GM12874 (cell line): Measurements from ENCODE around the gene GABBR2.

Experiments used
- CTCF ChIP-seq: IDR thresholded peaks from 2 replicates; pipeline ENCODE4 v1.5.1; 2011; ENCODE audit warnings: low read depth, mild to moderate bottlenecking, control low read depth, low read length, moderate library complexity; ENCODE audit not compliant: insufficient read depth

GABBR2 gene

DNA sequence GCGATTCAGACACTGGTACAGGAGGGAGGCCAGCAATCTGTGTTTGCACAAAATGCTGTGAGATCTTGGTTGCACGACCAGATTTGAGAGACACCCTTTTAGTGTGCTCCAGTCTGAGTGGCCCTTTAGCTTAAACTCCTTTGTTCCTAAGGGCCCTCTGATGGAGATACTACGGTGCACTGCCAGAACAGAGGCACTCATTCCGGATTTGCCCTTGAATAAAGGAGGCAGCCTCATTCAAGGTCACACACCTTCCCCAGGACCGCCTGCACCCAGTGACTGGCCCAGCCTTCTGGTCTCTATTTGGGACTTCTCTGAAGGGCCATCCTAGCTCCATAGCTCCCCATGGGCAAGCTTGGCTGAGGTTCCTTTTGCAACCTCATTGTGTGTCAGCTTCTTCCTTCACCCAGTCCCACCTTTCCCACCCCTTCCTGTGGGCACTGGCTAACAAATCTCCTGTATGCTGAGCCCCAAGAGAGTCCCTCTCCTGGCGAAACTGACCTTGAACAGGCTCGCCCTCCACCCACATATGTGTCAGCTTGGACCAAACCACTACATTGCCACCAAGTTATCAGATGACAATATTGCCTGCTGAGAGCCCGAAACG is 191.7 kb downstream of the GABBR2 start:
- no peak for TF ChIP-seq CTCF

- TF ChIP-seq CTCF, result no peak
Measured at GRCh38 chr9:98516205-98516896, 192.4 kb downstream of the GABBR2 start.

GRCh38 chr9:98515506-98516204 is 193.1 kb downstream of the GABBR2 start:
- TF ChIP-seq CTCF, result no peak

- TF ChIP-seq CTCF, result no peak
Measured at GRCh38 chr9:98514841-98515240, 193.9 kb downstream of the GABBR2 start.

- TF ChIP-seq CTCF, result no peak
Measured at GRCh38 chr9:98506422-98507054, 202.2 kb downstream of the GABBR2 start.

DNA sequence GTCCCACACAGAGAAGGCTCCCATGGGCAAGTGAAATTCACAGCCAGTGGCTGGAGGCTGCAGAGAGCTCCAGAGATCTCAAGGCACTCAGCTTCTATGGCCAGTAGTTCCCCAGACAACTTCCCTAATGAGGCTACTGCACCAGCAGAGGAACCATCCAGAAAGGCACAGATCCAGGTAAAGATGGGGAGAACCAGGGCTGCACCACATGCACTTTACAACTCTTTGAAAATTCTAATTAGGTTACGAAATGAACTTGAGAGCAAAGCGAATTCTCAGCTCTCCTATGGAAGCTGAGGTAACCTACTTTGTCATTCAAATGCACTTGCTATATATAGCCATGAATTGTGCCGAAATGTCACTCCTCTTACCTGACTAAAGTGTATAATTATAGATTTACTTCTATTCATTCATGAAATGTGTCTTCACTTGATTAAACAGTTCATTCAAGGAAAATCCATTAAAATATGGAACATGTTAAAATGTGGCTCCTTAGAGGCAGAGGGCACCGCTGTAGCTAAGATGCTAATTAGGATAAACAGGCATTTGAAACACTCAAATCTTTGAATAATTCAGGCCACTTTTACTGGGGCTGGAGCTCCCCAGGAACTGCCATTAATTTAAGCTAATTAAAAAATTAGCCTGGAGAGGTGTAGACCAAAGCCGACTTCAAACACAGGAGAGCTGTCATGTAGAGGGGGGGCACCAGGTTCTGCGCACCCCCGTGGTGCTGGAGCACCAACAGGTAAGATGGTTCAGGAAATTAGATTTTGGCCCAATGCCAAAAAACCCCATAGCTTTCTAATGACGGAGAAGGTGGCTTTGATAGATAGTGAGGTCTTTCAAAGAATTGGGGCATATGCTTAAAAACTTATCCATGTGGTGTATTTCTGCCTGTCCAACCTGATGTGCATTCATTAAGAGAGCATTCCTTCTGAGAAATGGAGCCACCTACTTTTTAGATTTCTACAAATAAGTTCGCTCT is 204.1 kb downstream of the GABBR2 start:
- no peak for TF ChIP-seq CTCF
